H1 (cell line): ENCODE results near the gene LMBR1. TPM values are rescaled to one million over a fixed set of nuclear protein-coding genes. Genes with fewer than 3 reads are reported as not detected.

Experiments used
- CTCF ChIA-PET: fragments of 300-600 bp; sonication (Branson Sonifier 250); formaldehyde crosslinking; loops from one replicate; lab custom pipeline; 2021; ENCODE audit not compliant: partially characterized antibody; lab: Charles Lee
- POLR2A ChIA-PET: fragments of 300-600 bp; sonication (Branson Sonifier 250); formaldehyde crosslinking; loops from one replicate; lab custom pipeline; 2021; ENCODE audit warnings: inconsistent platforms; ENCODE audit not compliant: partially characterized antibody; lab: Charles Lee
- DNase-seq, 2 experiments: peaks; one replicate each; pipeline versions ENCODE4 v3.0.0 to v3.0.0-alpha.2; 2010 to 2022; ENCODE audit warnings: low spot score in 2 of 2, low read depth in 1 of 2, mixed read lengths in 1 of 2
- FAIRE-seq: peaks from 2 replicates; lab custom pipeline; 2011; peaks lifted over from hg19 to GRCh38; lab: Jason Lieb, UNC
- H2AFZ ChIP-seq: 2 replicates; pipeline ENCODE4 v1.8.1; 2012; ENCODE audit warnings: low read length, inconsistent platforms
- H2AK5ac ChIP-seq: 2 replicates; pipeline ENCODE4 v1.6.1; 2013; ENCODE audit warnings: low read depth, low read length
- H2BK120ac ChIP-seq: replicated peaks from 2 replicates; pipeline ENCODE3; 2013; ENCODE audit warnings: low read depth, low read length, inconsistent platforms
- H2BK12ac ChIP-seq: 2 replicates; pipeline ENCODE4 v1.6.1; 2013; ENCODE audit warnings: low read depth, low read length
- H2BK15ac ChIP-seq: 2 replicates; pipeline ENCODE4 v1.6.1; 2013; ENCODE audit warnings: low read length
- H2BK20ac ChIP-seq: 2 replicates; pipeline ENCODE4 v1.6.1; 2013; ENCODE audit warnings: low read length
- H2BK5ac ChIP-seq: 2 replicates; pipeline ENCODE4 v1.6.1; 2013; ENCODE audit warnings: low read depth, low read length
- H3K14ac ChIP-seq: 2 replicates; pipeline ENCODE4 v1.6.1; 2013; ENCODE audit warnings: inconsistent platforms; ENCODE audit not compliant: insufficient read length
- H3K18ac ChIP-seq: 2 replicates; pipeline ENCODE4 v1.6.1; 2013; ENCODE audit warnings: low read length; ENCODE audit errors: extremely low read depth
- H3K23ac ChIP-seq: 2 replicates; pipeline ENCODE4 v1.6.1; 2013; ENCODE audit warnings: inconsistent platforms; ENCODE audit not compliant: insufficient read length
- H3K23me2 ChIP-seq: 2 replicates; pipeline ENCODE4 v1.6.1; 2013; ENCODE audit warnings: low read depth, low read length
- H3K27ac ChIP-seq: 2 replicates; pipeline ENCODE4 v1.6.1; 2011; ENCODE audit warnings: low read depth, low read length, inconsistent platforms
- H3K27me3 ChIP-seq, 4 experiments: replicated peaks in 1 of 4; 1 replicate in 1 of 4; 2 replicates in 3 of 4; pipeline versions ENCODE4 v1.6.1 to v1.8.1; 2011 to 2013; ENCODE audit warnings: low read length in 3 of 4, mild to moderate bottlenecking in 3 of 4, inconsistent platforms in 2 of 4, mixed read lengths in 2 of 4, moderate library complexity in 1 of 4; ENCODE audit not compliant: control insufficient read depth in 3 of 4, insufficient read depth in 3 of 4; ENCODE audit errors: extremely low read depth in 1 of 4
- H3K36me3 ChIP-seq, 4 experiments: 2 replicates each; pipeline versions ENCODE4 v1.6.1 to v1.8.1; 2011 to 2013; ENCODE audit warnings: mild to moderate bottlenecking in 4 of 4, low read length in 3 of 4, moderate library complexity in 2 of 4, control low read depth in 1 of 4, inconsistent platforms in 1 of 4; ENCODE audit not compliant: insufficient read depth in 4 of 4, control insufficient read depth in 2 of 4
- H3K4ac ChIP-seq: replicated peaks from 2 replicates; pipeline ENCODE3; 2013; ENCODE audit warnings: low read length, low read depth, mixed read lengths, inconsistent platforms; ENCODE audit not compliant: insufficient read length
- H3K4me1 ChIP-seq, 4 experiments: replicated peaks in 1 of 4; 1 replicate in 1 of 4; 2 replicates in 3 of 4; pipeline versions ENCODE4 v1.6.1 to v1.8.1; 2011 to 2013; ENCODE audit warnings: low read length in 3 of 4, inconsistent platforms in 2 of 4, mixed read lengths in 1 of 4; ENCODE audit not compliant: insufficient read depth in 4 of 4, control insufficient read depth in 3 of 4
- H3K4me2 ChIP-seq, 2 experiments: 2 replicates each; pipeline versions ENCODE4 v1.6.1 to v1.8.1; 2011 to 2013; ENCODE audit warnings: low read depth in 2 of 2, low read length in 2 of 2, control low read depth in 1 of 2, inconsistent platforms in 1 of 2, mild to moderate bottlenecking in 1 of 2; ENCODE audit not compliant: insufficient read depth in 1 of 2
- H3K4me3 ChIP-seq, 4 experiments: fragments of 200-600, 300-600 bp in 1 of 4; sonication (generic), shearing (Covaris generic), sonication (Bioruptor Twin) in 1 of 4; 2 replicates each; pipeline versions ENCODE4 v1.5.1 to v1.8.1; 2011 to 2016; ENCODE audit warnings: low read length in 4 of 4, low read depth in 3 of 4, control low read depth in 2 of 4, inconsistent platforms in 2 of 4, mild to moderate bottlenecking in 2 of 4, mixed read lengths in 1 of 4, moderate library complexity in 1 of 4; ENCODE audit not compliant: insufficient read depth in 2 of 4; ENCODE audit errors: extremely low read depth in 1 of 4
- H3K56ac ChIP-seq: replicated peaks from 2 replicates; pipeline ENCODE3; 2013; ENCODE audit warnings: low read depth, mild to moderate bottlenecking, mixed read lengths, low read length, inconsistent platforms; ENCODE audit not compliant: insufficient read length
- H3K79me1 ChIP-seq: 2 replicates; pipeline ENCODE4 v1.6.1; 2013; ENCODE audit warnings: low read depth, low read length, control low read depth
- H3K79me2 ChIP-seq, 2 experiments: 2 replicates each; pipeline versions ENCODE4 v1.6.1 to v1.8.1; 2012 to 2013; ENCODE audit warnings: low read length in 2 of 2, mild to moderate bottlenecking in 2 of 2, inconsistent platforms in 1 of 2; ENCODE audit not compliant: insufficient read depth in 2 of 2, control insufficient read depth in 1 of 2
- H3K9ac ChIP-seq, 4 experiments: replicated peaks in 1 of 4; 1 replicate in 1 of 4; 2 replicates in 3 of 4; pipeline versions ENCODE4 v1.6.1 to v1.8.1; 2011 to 2013; ENCODE audit warnings: low read depth in 3 of 4, low read length in 3 of 4, control low read depth in 2 of 4, mild to moderate bottlenecking in 2 of 4, moderate library complexity in 2 of 4, inconsistent platforms in 1 of 4; ENCODE audit errors: extremely low read depth in 1 of 4
- H3K9me3 ChIP-seq, 2 experiments: 2 replicates each; pipeline versions ENCODE4 v1.6.1 to v1.8.1; 2012 to 2013; ENCODE audit warnings: mild to moderate bottlenecking in 2 of 2, moderate library complexity in 2 of 2, control low read depth in 1 of 2, inconsistent platforms in 1 of 2, low read depth in 1 of 2, low read length in 1 of 2, mixed read lengths in 1 of 2; ENCODE audit not compliant: insufficient read depth in 2 of 2
- H4K20me1 ChIP-seq, 2 experiments: replicated peaks in 1 of 2; 2 replicates each; pipeline versions ENCODE3 to v1.8.1; 2011 to 2013; ENCODE audit warnings: inconsistent platforms in 2 of 2, low read length in 2 of 2, mild to moderate bottlenecking in 1 of 2; ENCODE audit not compliant: insufficient read depth in 2 of 2, control insufficient read depth in 1 of 2
- H4K5ac ChIP-seq: 2 replicates; pipeline ENCODE4 v1.6.1; 2013; ENCODE audit warnings: low read length, low read depth, mixed read lengths, inconsistent platforms; ENCODE audit not compliant: insufficient read length
- H4K8ac ChIP-seq: 2 replicates; pipeline ENCODE4 v1.8.0; 2013; ENCODE audit warnings: mild to moderate bottlenecking, moderate library complexity, low read length, inconsistent platforms; ENCODE audit not compliant: insufficient read depth; ENCODE audit errors: extremely low read depth
- H4K91ac ChIP-seq: replicated peaks from 2 replicates; pipeline ENCODE3; 2013; ENCODE audit warnings: low read length, mixed read lengths, inconsistent platforms; ENCODE audit not compliant: insufficient read length
- ATF3 ChIP-seq: IDR thresholded peaks from 2 replicates; pipeline ENCODE4 v1.6.1; 2011; ENCODE audit warnings: low read depth, mild to moderate bottlenecking, low read length; ENCODE audit not compliant: insufficient read depth
- BCL11A ChIP-seq, 2 experiments: IDR thresholded peaks; one replicate each; pipeline ENCODE4 v1.6.1; 2011; ENCODE audit warnings: low read depth in 2 of 2, low read length in 2 of 2, mild to moderate bottlenecking in 2 of 2
- CEBPB ChIP-seq: IDR thresholded peaks from 2 replicates; pipeline ENCODE4 v1.6.1; 2012; ENCODE audit warnings: low read depth, low read length
- EP300 ChIP-seq, 2 experiments: IDR thresholded peaks; 1 replicate in 1 of 2; 2 replicates in 1 of 2; pipeline ENCODE4 v1.6.1; 2011 to 2012; ENCODE audit warnings: low read depth in 2 of 2, low read length in 2 of 2, mild to moderate bottlenecking in 2 of 2, borderline replicate concordance in 1 of 2, inconsistent platforms in 1 of 2, moderate library complexity in 1 of 2
- EZH2 ChIP-seq: fragments of 200-600 bp; sonication (generic); IDR thresholded peaks from 2 replicates; pipeline ENCODE4 v1.7.1; 2012; ENCODE audit warnings: low read depth, mild to moderate bottlenecking, moderate library complexity, low read length, inconsistent platforms; ENCODE audit not compliant: severe bottlenecking
- GABPA ChIP-seq: IDR thresholded peaks from 2 replicates; pipeline ENCODE4 v1.6.1; 2011; ENCODE audit warnings: mild to moderate bottlenecking, low read length, moderate library complexity, borderline replicate concordance; ENCODE audit not compliant: insufficient read depth
- HDAC2 ChIP-seq, 2 experiments: fragments of 300-600 bp in 1 of 2; sonication (generic) in 1 of 2; IDR thresholded peaks; 2 replicates each; pipeline ENCODE4 v1.6.1; 2011 to 2012; ENCODE audit warnings: low read depth in 2 of 2, low read length in 2 of 2, mild to moderate bottlenecking in 2 of 2, moderate library complexity in 2 of 2, borderline replicate concordance in 1 of 2, inconsistent platforms in 1 of 2
- JUND ChIP-seq: IDR thresholded peaks from 2 replicates; pipeline ENCODE4 v1.6.1; 2011; ENCODE audit warnings: mild to moderate bottlenecking, improper control_type of control experiment, low read length
- MAFK ChIP-seq: IDR thresholded peaks from 2 replicates; pipeline ENCODE4 v1.6.1; 2012; ENCODE audit warnings: low read depth, mild to moderate bottlenecking, improper control_type of control experiment, low read length
- POU5F1 ChIP-seq: IDR thresholded peaks from 2 replicates; pipeline ENCODE4 v1.6.1; 2011; ENCODE audit warnings: low read depth, mild to moderate bottlenecking, low read length, moderate library complexity
- RBBP5 ChIP-seq: IDR thresholded peaks from 2 replicates; pipeline ENCODE4 v1.7.1; 2012; ENCODE audit warnings: low read depth, mild to moderate bottlenecking, inconsistent platforms, low read length, moderate library complexity, borderline replicate concordance
- SIN3A ChIP-seq, 2 experiments: IDR thresholded peaks in 1 of 2; conservative IDR thresholded peaks in 1 of 2; 2 replicates each; pipeline ENCODE4 v1.6.1; 2011 to 2012; ENCODE audit warnings: low read length in 2 of 2, improper control_type of control experiment in 1 of 2, low read depth in 1 of 2, mild to moderate bottlenecking in 1 of 2
- SIRT6 ChIP-seq: IDR thresholded peaks from one replicate; pipeline ENCODE4 v1.7.1; 2012; ENCODE audit warnings: low read length, inconsistent platforms
- WGBS, 2 experiments: shearing (Covaris generic) in 1 of 2; methylation state at CpG; one replicate each; pipeline versions ENCODE4 v1.1.6 to v1.1.7; 2013 to 2015; ENCODE audit warnings: low lambda C conversion rate in 2 of 2, mixed read lengths in 2 of 2, inconsistent platforms in 1 of 2, low coverage in 1 of 2, missing lambda C conversion rate in 1 of 2; ENCODE audit not compliant: insufficient replicate concordance in 2 of 2, insufficient coverage in 1 of 2, insufficient read length in 1 of 2; ENCODE audit errors: extremely low coverage in 1 of 2, missing lambda C conversion rate in 1 of 2; 5-methylcytosine and 5-hydroxymethylcytosine counted together
- polyA plus RNA-seq, 7 experiments: library from polyadenylated mRNA; depleted of rRNA in 3 of 7; stranded (reverse) in 5 of 7; unstranded in 2 of 7; fragments of >200 nt in 5 of 7; fragments of 200-250 nt in 2 of 7; gene quantifications; 1 replicate in 5 of 7; 2 replicates in 1 of 7; 4 replicates in 1 of 7; pipeline versions ENCODE4 v1.2.1 to v1.2.3, GENCODE V29; 2011 to 2013; ENCODE audit warnings: missing spikeins in 2 of 7, mixed read lengths in 2 of 7
- total RNA-seq: library from RNA; stranded (reverse); fragmentation: NEBNext Ultra II Directional; extraction: Animal tissue kit (Norgen Biotek cat#: 25700); gene quantifications from 2 replicates; pipeline ENCODE4 v1.2.1, GENCODE V29; 2021

Gene LMBR1
- total and polyA plus RNA-seq, 2 of the 8 experiments (the other 6 are each of a cell fraction or from before 2014, with no cell fraction given), result 15.1 to 70.4 TPM

- H3K79me2 ChIP-seq, result no peaks in the 10 kb centered on the region
- no peaks in the 10 kb centered on the region for H3K9me3 ChIP-seq
- ChIA-PET POLR2A (no interaction called here), CTCF (interaction anchor here (0.6 to 1.7 kb wide), 6 partner anchors 13 to 780 kb away, joined by 3 to 5 read pairs (median 3); no protein-coding TSS in a partner anchor)
- no peak overlapping the region for H2AFZ ChIP-seq
- no peak overlapping the region for H4K8ac ChIP-seq
- H4K5ac ChIP-seq, result no peak overlapping the region
- H3K23ac ChIP-seq, result no peak overlapping the region
- H2BK15ac ChIP-seq, result no peak overlapping the region
- peaks cover 0 to 10% (median 5%) of the 10 kb centered on the region in 4 experiments; a peak in 5 of 7 replicates for H3K4me1 ChIP-seq
- FAIRE-seq, result no peak
- H3K9ac ChIP-seq, result no peak overlapping the region
- H3K4me3 ChIP-seq, result no peak overlapping the region
- H3K56ac ChIP-seq, result no peak overlapping the region
- no peak overlapping the region for H3K14ac ChIP-seq
- DNase-seq, result no peak
- H2AK5ac ChIP-seq, result no peak overlapping the region
- H3K79me1 ChIP-seq, result no peaks in the 10 kb centered on the region
- H2BK5ac ChIP-seq, result no peak overlapping the region
- TF ChIP-seq EZH2, result no peak
- TF ChIP-seq MAFK, result no peak
- TF ChIP-seq POU5F1, result no peak
- no peak for TF ChIP-seq SIN3A (conservative IDR thresholded peaks at IDR 0.05 in 1 of 2, IDR thresholded peaks at IDR 0.05 in 1 of 2; ENCODE audit: low read depth in 1 of 2, low read length in 2 of 2)
- no peak for TF ChIP-seq SIRT6
- no peak for TF ChIP-seq CEBPB
- TF ChIP-seq ATF3, result no peak
- no peak for TF ChIP-seq GABPA
- no peak for TF ChIP-seq HDAC2 (IDR thresholded peaks at IDR 0.05; ENCODE audit: borderline replicate concordance in 1 of 2, low read depth in 2 of 2, low read length in 2 of 2)
- no peak for TF ChIP-seq RBBP5
- no peak for TF ChIP-seq JUND
- no peak for TF ChIP-seq EP300 (IDR thresholded peaks at IDR 0.05; ENCODE audit: borderline replicate concordance in 1 of 2, low read depth in 2 of 2, low read length in 2 of 2)
- no peak for TF ChIP-seq BCL11A (IDR thresholded peaks at IDR 0.05; ENCODE audit: low read depth in 2 of 2, low read length in 2 of 2)
- H3K4me2 ChIP-seq, result no peak overlapping the region
- H3K36me3 ChIP-seq, result no peaks in the 10 kb centered on the region
- no peak overlapping the region for H3K18ac ChIP-seq
- no peaks in the 10 kb centered on the region for H3K23me2 ChIP-seq
- no peak overlapping the region for H3K27ac ChIP-seq
- no peak overlapping the region for H2BK120ac ChIP-seq
- no peak overlapping the region for H4K91ac ChIP-seq
- H3K27me3 ChIP-seq, result no peaks in the 10 kb centered on the region
- no peak overlapping the region for H2BK20ac ChIP-seq
- no peak overlapping the region for H3K4ac ChIP-seq
- WGBS, 2 experiments, result 85% methylated on average over 2 of the region's 2 CpGs; no CpG with 5 or more reads in 1 of the 2 experiments
- peaks cover 0 to 4% of the 10 kb centered on the region in 2 experiments for H4K20me1 ChIP-seq
- H2BK12ac ChIP-seq, result no peak overlapping the region
These were observed 99.6 kb downstream of the LMBR1 start for GRCh38 chr7:156793334-156793733.
